Measurements from ENCODE around the gene CACNA2D4.
"Not testable (repeated sequence)": the region's sequence is repeated elsewhere in the genome, so short reads cannot be mapped to it uniquely, and the experiment has no call there.

CACNA2D4 gene

GRCh38 chr12:1918081-1918883 is at the start of gene CACNA2D4:
Gene CACNA2D4, minus strand, starts transcription at chr12:1918652. Its CDS starts 179 bp downstream, at chr12:1918473.
- DNase-seq = no peak

- DNase-seq = no peak
Measured at GRCh38 chr12:1966561-1967226, 48.2 kb upstream of the CACNA2D4 start.

GRCh38 chr12:1965916-1966315 is 47.5 kb upstream of the CACNA2D4 start:
- no peak for DNase-seq

DNA sequence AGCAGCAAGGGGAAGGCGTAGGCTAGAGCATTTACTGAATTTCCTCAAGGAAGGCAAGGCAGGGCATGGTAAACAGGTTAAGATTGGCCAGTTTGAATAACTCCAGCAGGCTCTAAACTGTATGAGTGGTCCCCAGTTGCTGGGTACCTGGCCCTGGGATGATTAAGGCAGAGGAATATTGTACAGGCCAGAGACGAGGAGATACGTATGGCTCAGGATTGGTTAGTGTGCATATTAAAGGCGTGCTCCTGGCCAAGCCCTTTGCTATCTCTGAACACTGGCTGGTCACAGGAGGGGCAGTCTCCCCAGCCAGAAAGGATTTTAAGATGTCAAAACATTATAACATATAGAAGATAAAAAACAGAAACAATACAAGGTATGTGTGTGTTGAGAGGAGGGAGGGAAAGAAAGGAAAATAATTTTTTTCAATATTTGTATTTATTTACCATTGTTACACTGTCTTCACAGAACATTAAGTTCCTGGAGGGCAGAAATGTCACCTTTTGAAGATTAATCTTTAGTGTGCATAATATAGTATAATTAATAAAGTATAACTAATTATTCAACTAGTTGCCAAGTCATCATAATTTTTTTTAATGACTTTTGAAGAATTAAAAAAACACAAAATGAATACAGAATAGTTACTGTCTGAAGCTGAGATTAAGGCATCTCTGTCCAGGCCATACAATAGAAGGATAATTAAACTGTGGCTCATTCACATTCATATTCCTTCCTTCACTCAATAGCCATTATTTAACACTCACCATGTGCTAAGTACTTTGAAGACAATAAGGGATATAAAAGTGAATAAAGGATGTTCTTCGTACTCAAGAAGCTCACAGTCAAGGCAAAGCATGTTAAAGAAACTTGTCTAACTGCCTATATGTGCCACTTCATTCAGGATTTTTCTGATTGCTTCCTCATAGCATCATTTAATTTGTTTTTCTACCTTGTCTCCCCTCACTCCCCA is 43.9 kb upstream of the CACNA2D4 start:
- DNase-seq = no peak

- DNase-seq = no peak
Measured at GRCh38 chr12:1956716-1957115, 38.3 kb upstream of the CACNA2D4 start.

DNA sequence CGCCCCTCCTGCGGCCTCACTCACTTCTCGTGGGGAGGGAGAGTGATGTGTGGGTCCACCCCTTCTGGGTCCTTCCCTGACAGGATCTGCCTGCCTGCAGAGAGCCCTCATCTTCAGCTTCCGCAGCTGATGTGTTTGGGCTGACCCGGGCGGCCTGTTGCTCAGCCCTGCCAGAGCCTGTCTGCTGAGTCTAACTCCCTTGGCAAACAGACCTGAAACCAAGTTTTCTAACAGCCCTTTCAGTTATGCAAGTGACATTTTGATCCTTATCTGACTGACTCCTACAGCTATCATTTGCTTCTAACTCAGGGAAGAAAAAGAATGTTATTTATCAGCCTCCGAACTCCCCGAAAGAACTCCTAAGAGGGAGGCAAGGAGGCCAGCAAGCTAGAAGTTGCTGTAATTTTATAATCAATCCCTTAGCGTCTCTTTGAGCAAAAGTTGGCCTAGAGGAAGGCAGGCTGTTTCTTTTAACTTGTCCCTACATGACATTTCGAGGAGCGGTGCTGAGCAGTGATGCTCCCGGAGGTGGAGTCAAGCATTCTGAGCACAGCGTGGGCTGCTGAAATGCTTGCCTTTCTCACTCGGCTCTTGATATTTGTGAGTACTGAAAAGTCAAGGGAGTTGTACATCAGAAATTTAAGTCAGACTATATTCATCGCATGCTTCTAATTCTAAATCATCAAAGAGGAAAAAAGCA is 31.5 kb upstream of the CACNA2D4 start:
- DNase-seq = no peak

- no peak for DNase-seq
Measured at GRCh38 chr12:1948883-1949282, 30.4 kb upstream of the CACNA2D4 start.

GRCh38 chr12:1947081-1947480 is 28.6 kb upstream of the CACNA2D4 start:
- no peak for DNase-seq

- no peak for DNase-seq
Measured at GRCh38 chr12:1946296-1946695, 27.8 kb upstream of the CACNA2D4 start.

GRCh38 chr12:1945502-1945901 is 27.1 kb upstream of the CACNA2D4 start:
- DNase-seq = not testable (repeated sequence)

- peak; percentile 90 for DNase-seq
Measured at GRCh38 chr12:1939801-1940607, 21.6 kb upstream of the CACNA2D4 start.

DNA sequence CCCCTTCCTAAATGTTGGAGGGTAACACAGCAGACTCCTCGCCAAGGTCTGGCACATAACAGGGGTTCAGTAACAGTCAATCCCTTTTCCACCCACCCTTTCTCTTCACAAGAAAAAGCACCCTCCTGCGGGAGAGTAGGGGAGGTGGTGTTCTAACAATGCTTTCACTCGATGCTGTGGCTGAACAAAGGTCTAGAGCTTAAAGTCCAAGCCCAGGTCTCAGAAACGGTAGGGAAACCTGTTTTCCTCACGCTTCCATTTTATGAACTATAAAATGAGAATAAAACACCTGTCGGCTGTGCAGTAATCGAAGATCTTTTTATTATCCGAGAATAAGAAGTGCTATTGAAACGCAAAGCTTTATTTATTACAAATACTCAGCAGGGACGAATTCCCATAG is 20.9 kb upstream of the CACNA2D4 start:
- DNase-seq = no peak

DNA sequence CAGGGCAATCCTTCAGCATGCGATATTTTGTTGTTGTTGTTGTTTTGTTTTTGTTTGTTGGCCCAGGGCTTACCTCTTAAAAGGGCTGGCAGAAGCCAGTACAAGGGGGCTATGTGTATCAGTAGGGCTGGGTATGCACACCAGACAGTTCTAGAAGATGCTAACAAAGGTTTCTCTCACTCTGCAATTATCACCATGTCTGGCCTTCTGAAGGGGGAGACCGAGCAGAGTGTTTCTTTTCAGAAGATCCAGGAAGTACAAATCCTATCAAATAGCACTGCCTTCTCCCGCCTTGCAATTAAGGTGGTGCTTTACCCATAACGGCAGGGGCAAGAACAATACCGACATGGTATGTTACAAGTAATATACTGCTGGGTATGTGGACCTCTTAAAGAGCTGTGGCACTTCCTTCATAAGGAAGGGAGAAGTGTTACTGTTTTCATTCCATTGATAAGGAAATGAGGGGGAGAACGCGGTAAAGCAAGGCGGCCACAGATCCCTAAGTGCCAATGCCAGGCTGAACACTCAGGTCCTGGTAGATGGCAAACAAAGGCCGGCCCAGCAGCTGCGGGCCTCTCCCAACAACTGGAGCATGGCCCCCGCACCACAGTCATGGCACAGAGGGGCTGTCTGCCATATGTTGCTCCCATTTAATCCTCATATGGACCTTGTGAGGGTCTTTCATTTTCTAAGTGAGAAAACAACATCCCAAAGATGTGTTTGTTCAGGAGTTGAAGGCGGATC is 19.2 kb upstream of the CACNA2D4 start:
- no peak for DNase-seq

DNA sequence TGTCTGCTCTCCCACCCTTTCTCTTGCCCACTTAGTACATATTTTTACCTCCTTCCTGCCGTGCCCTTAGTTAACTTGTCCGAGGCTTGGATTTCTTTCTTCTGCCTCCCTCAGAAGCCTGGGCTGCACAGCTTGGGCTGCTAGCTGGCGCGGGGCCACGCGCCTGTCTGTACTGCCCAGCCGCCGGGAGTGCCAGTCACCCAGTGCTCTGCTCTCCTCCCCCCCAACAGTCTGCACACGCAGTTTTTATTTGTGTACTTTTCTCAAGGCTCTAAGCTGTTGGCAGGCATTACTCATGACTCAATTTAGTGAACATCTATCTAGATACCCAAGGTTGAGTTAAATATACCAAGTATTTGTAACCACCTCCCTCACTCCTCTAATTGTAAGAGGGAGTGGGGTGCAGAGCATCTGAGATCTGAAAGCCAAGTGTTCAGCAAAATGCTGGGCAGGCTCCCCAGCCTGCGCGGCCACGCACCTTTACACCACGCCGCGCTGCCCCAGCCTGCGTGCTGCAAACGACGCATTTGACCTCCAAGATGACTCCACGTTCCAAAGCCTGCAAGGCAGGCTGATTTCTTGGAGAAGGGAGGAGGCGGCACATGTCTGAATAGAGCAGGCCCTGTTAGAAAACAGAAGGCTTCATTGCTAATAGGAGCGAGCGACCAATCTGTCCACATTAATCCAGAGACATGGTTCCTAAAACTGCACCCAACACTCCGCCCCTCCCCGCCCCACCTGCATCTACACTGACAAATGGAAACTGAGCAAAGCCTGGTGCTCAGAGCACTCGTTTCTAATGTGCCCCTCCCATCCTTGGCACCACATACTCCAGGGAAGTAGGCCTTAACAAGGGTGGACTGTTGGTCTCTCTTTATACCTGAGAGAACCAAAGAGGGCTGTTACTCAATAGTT is 18.2 kb upstream of the CACNA2D4 start:
- DNase-seq = no peak

DNA sequence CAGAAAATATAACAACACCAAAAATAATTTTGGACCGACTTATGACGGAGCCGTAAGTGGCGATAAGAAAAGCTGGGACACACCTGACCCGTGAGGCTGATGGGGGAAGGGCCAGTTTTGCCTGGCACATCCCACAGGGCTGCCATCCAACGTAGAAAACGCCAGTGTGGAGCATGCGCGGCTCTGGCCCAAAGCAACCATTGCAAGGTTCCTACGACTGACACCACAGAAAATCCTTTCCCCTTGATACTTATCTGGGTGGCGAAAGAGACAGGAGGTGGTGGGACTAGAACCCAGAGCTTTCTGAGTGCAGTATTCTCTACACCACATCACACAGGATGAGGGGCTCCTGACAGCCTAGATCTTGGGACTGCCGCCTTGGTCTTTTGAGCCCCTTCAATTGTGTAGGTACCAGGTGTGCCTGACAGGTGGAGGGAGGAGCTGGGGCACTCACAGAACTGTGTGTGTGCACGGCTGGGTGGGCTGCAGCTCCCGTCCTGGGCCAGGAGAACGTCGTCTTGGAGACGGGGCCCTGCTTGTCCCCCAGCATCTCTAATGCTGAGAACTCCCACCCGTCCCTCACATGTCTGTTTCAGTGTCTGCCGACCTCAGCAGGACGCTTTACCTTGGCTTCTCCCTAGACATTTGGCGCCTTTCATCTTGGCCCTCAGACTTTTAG is 17.4 kb upstream of the CACNA2D4 start:
- DNase-seq = no peak

- no peak for DNase-seq
Measured at GRCh38 chr12:1935242-1935641, 16.8 kb upstream of the CACNA2D4 start.

- DNase-seq = no peak
Measured at GRCh38 chr12:1934831-1935230, 16.4 kb upstream of the CACNA2D4 start.

GRCh38 chr12:1934068-1934467 is 15.6 kb upstream of the CACNA2D4 start:
- no peak for DNase-seq
